Uterus (tissue), 2 donors: ENCODE results near the gene CCZ1.
"Not testable (repeated sequence)": the region's sequence is repeated elsewhere in the genome, so short reads cannot be mapped to it uniquely, and the experiment has no call there.

ENCODE experiments used
- CTCF ChIP-seq, 4 experiments: fragments of 200-600 bp in 2 of 4; fragments of 450-650 bp in 2 of 4; sonication (generic) in 2 of 4; IDR thresholded peaks; one replicate each; pipeline ENCODE4 v1.5.1; 2016 to 2019; ENCODE audit warnings: antibody characterized with exemption in 4 of 4, mild to moderate bottlenecking in 2 of 4, moderate library complexity in 1 of 4
- POLR2A ChIP-seq, 2 donors: fragments of 450-650 bp; IDR thresholded peaks; one replicate each; pipeline ENCODE4 v1.6.1; 2016; ENCODE audit warnings: antibody characterized with exemption in 2 of 2, mild to moderate bottlenecking in 1 of 2, moderate library complexity in 1 of 2

DNA sequence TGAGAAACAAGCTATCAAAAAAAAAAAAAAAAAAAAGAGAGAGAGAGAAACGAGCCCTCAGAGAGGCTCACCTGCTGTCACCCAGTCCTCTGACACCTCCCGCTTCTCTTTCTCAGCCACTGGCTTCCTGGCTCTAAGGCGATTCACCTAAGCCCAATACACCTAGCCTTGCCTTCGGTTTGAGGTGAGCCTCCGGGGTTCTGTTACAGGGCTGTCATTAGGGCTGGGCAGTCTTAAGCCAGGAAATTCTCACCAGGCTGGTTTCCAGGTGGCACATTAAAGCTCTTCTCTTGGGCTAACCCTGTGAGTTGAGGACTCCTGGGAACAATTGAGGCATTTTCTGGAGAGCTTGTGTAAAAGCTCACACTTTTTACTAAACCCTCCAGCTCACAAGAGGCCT lies 10.5 kb upstream of the CCZ1 start:
- TF ChIP-seq CTCF, POLR2A (IDR thresholded peaks at IDR 0.05): not testable (repeated sequence)
